ENCODE measurements around the gene BAG3. TPM values are rescaled to one million over a fixed set of nuclear protein-coding genes. Genes with fewer than 3 reads are reported as not detected.

Gene BAG3
- total RNA-seq, 1 experiment from 2014 or later = 57.0 TPM

DNA sequence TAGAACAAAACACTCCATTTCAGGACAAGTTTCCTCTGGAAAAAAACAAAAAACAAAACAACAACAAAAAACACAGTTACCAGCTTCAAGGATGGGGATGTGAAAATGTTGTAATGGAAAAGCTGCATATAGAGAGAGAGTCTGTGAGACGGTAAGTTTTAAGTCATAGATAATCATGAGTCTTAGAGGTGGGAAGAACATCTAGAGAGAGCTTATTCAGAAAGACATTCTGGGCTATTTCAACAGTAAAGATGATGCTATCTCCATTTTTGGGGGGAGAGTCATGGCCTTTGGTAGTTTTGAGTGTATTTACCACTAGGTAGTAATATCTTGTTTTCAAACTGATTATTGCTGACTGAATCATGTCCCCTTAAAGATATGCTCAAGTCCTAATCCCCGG, 51.4 kb downstream of the BAG3 start:
- no peak overlapping the region for H3K4me3 ChIP-seq (replicated peaks in 1 of 2; ENCODE audit: low read depth in 1 of 2, low read length in 2 of 2)
- peaks cover 0 to 6% of the 10 kb centered on the region in 2 experiments; a peak in 1 of 4 replicates for H3K9me3 ChIP-seq (ENCODE audit: control insufficient read depth in 1 of 2, insufficient read depth in 1 of 2, low read depth in 1 of 2, low read length in 2 of 2)
- ChIA-PET POLR2A (interaction anchor here (0.6 kb wide), 2 partner anchors 18 to 64 kb away, joined by 3 read pairs; no protein-coding TSS in a partner anchor), CTCF (interaction anchor here (0.9 kb wide), 1 partner anchor 16 kb away, joined by 4 read pairs; no protein-coding TSS in a partner anchor), RAD21 (ENCODE audit: low non-redundant PET in 1 of 2, low total read pairs in 2 of 2, uncharacterized antibody in 2 of 2, unreplicated experiment in 2 of 2) (no interaction called here)
- DNase-seq (ENCODE audit: low read depth, low spot score) (no peak), ATAC-seq (no peak)
- no TSS peak for BruUV-seq (replicated peaks)
- no peak for TF ChIP-seq EZH2phosphoT487 (IDR thresholded peaks at IDR 0.05; ENCODE audit: borderline replicate concordance)
- no peak for TF ChIP-seq FOSL1 (IDR thresholded peaks at IDR 0.05; ENCODE audit: low read depth)
- TF ChIP-seq, protein P1, sequence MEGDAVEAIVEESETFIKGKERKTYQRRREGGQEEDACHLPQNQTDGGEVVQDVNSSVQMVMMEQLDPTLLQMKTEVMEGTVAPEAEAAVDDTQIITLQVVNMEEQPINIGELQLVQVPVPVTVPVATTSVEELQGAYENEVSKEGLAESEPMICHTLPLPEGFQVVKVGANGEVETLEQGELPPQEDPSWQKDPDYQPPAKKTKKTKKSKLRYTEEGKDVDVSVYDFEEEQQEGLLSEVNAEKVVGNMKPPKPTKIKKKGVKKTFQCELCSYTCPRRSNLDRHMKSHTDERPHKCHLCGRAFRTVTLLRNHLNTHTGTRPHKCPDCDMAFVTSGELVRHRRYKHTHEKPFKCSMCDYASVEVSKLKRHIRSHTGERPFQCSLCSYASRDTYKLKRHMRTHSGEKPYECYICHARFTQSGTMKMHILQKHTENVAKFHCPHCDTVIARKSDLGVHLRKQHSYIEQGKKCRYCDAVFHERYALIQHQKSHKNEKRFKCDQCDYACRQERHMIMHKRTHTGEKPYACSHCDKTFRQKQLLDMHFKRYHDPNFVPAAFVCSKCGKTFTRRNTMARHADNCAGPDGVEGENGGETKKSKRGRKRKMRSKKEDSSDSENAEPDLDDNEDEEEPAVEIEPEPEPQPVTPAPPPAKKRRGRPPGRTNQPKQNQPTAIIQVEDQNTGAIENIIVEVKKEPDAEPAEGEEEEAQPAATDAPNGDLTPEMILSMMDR (IDR thresholded peaks at IDR 0.05 in 2 of 3, conservative IDR thresholded peaks at IDR 0.05 in 1 of 3; ENCODE audit: borderline replicate concordance in 1 of 3, insufficient read depth in 1 of 3, low read depth in 2 of 3, low read length in 2 of 3) = no peak
- TF ChIP-seq YY1 (IDR thresholded peaks at IDR 0.05; ENCODE audit: extremely low read depth, insufficient replicate concordance, low read depth, low read length) = no peak
- TF ChIP-seq SP1 (IDR thresholded peaks at IDR 0.05; ENCODE audit: low read depth) = no peak
- no peak for TF ChIP-seq ZFX (IDR thresholded peaks at IDR 0.05)
- no peaks in the 10 kb centered on the region for H4K20me1 ChIP-seq (ENCODE audit: insufficient read depth)
- H3K27me3 ChIP-seq (ENCODE audit: insufficient read depth, low read length) = no peaks in the 10 kb centered on the region
- no peaks in the 10 kb centered on the region for H3K36me3 ChIP-seq (ENCODE audit: control insufficient read depth in 1 of 2, insufficient read depth in 2 of 2, low read length in 2 of 2)
- intact Hi-C loops (cut with micrococcal nuclease) = no loop called here
- no peaks in the 10 kb centered on the region for H3K9me2 ChIP-seq (ENCODE audit: insufficient read depth)
- no peak overlapping the region for H3K4me2 ChIP-seq (ENCODE audit: low read length)
- no peak overlapping the region for H2AFZ ChIP-seq (ENCODE audit: low read depth, low read length, poor library complexity, severe bottlenecking)
- 0 out of 4 replicates have a peak, but pooled peaks cover 0 to 4% of the 10 kb centered on the region in 2 experiments for H3K4me1 ChIP-seq (ENCODE audit: control insufficient read depth in 1 of 2, insufficient read depth in 2 of 2, low read length in 2 of 2)
- no peak overlapping the region for H3K9ac ChIP-seq (ENCODE audit: low read length)
- H3K27ac ChIP-seq (ENCODE audit: low read depth, low read length) = no peak overlapping the region
- H3K79me2 ChIP-seq (ENCODE audit: insufficient read depth, low read length) = no peaks in the 10 kb centered on the region

DNA sequence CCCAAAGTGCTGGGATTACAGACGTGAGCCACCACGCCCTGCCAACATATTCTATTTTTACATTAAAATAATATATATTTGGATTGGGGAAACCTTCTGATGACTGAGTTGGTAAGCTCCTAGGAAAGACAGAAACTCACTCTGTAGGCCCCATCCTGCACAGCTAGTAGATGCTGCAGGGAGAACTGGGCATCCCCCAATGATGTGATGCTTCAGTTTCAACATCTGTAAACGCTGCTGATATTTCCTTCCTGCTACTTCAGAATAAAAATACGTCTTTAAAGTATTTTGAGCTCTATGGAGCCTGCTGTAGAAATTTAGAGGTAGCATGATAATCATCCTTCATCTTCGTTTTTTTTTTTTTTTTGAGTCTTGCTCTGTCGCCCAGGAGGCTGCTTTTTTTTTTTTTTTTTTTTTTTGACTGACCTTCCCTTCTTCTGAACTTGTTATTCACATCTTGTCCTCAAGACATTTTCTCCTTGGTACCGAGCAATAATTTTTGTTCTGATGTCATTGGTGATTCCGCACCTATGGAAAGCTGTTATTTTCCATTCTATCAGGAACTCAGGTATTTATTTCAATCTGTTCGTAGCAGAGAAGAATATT, 52.8 kb downstream of the BAG3 start:
- Histone ChIP-seq H3K9ac (ENCODE audit: low read length) (no peak overlapping the region), H4K20me1 (ENCODE audit: insufficient read depth) (no peaks in the 10 kb centered on the region), H3K36me3 (ENCODE audit: control insufficient read depth in 1 of 2, insufficient read depth in 2 of 2, low read length in 2 of 2) (no peaks in the 10 kb centered on the region), H3K27me3 (ENCODE audit: insufficient read depth, low read length) (no peaks in the 10 kb centered on the region), H3K79me2 (ENCODE audit: insufficient read depth, low read length) (no peaks in the 10 kb centered on the region), H3K4me1 (ENCODE audit: control insufficient read depth in 1 of 2, insufficient read depth in 2 of 2, low read length in 2 of 2) (0 out of 4 replicates have a peak, but pooled peaks cover 0 to 4% of the 10 kb centered on the region in 2 experiments), H3K4me2 (ENCODE audit: low read length) (no peak overlapping the region), H3K9me3 (ENCODE audit: control insufficient read depth in 1 of 2, insufficient read depth in 1 of 2, low read depth in 1 of 2, low read length in 2 of 2) (peaks cover 0 to 6% of the 10 kb centered on the region in 2 experiments; a peak in 1 of 4 replicates), H2AFZ (ENCODE audit: low read depth, low read length, poor library complexity, severe bottlenecking) (no peak overlapping the region), H3K4me3 (replicated peaks in 1 of 2; ENCODE audit: low read depth in 1 of 2, low read length in 2 of 2) (no peak overlapping the region), H3K27ac (ENCODE audit: low read depth, low read length) (no peak overlapping the region), H3K9me2 (ENCODE audit: insufficient read depth) (no peaks in the 10 kb centered on the region)
- ChIA-PET RAD21 (ENCODE audit: low non-redundant PET in 1 of 2, low total read pairs in 2 of 2, uncharacterized antibody in 2 of 2, unreplicated experiment in 2 of 2) (no interaction called here), POLR2A (interaction anchor here (0.6 to 0.7 kb wide), 2 partner anchors 15 to 1878 kb away, joined by 4 to 5 read pairs; no protein-coding TSS in a partner anchor), CTCF (interaction anchor here (1.2 kb wide), 1 partner anchor 22 kb away, joined by 3 read pairs; the partner anchor contains the start of gene INPP5F)
- DNase-seq (ENCODE audit: low read depth, low spot score) (no peak), ATAC-seq (no peak)
- intact Hi-C loops (cut with micrococcal nuclease) = no loop called here
- BruUV-seq (replicated peaks) = no TSS peak
- TF ChIP-seq ELF1 (IDR thresholded peaks at IDR 0.05; ENCODE audit: borderline replicate concordance, low read depth) (no peak), ZNF274 (IDR thresholded peaks at IDR 0.05; ENCODE audit: low read depth, low read length) (no peak), CEBPB (IDR thresholded peaks at IDR 0.05; ENCODE audit: low read depth) (no peak), RAD21 (IDR thresholded peaks at IDR 0.05; ENCODE audit: low read depth) (no peak), TCF7L2 (IDR thresholded peaks at IDR 0.05; ENCODE audit: borderline replicate concordance, extremely low read depth, insufficient read depth, insufficient read length) (no peak), POLR2A (IDR thresholded peaks at IDR 0.05; ENCODE audit: borderline replicate concordance, extremely low read depth, insufficient read depth, insufficient read length) (no peak), JUND (IDR thresholded peaks at IDR 0.05) (no peak), FOSL1 (IDR thresholded peaks at IDR 0.05; ENCODE audit: low read depth) (no peak), ZFX (IDR thresholded peaks at IDR 0.05) (no peak)
- TF ChIP-seq, protein P2, sequence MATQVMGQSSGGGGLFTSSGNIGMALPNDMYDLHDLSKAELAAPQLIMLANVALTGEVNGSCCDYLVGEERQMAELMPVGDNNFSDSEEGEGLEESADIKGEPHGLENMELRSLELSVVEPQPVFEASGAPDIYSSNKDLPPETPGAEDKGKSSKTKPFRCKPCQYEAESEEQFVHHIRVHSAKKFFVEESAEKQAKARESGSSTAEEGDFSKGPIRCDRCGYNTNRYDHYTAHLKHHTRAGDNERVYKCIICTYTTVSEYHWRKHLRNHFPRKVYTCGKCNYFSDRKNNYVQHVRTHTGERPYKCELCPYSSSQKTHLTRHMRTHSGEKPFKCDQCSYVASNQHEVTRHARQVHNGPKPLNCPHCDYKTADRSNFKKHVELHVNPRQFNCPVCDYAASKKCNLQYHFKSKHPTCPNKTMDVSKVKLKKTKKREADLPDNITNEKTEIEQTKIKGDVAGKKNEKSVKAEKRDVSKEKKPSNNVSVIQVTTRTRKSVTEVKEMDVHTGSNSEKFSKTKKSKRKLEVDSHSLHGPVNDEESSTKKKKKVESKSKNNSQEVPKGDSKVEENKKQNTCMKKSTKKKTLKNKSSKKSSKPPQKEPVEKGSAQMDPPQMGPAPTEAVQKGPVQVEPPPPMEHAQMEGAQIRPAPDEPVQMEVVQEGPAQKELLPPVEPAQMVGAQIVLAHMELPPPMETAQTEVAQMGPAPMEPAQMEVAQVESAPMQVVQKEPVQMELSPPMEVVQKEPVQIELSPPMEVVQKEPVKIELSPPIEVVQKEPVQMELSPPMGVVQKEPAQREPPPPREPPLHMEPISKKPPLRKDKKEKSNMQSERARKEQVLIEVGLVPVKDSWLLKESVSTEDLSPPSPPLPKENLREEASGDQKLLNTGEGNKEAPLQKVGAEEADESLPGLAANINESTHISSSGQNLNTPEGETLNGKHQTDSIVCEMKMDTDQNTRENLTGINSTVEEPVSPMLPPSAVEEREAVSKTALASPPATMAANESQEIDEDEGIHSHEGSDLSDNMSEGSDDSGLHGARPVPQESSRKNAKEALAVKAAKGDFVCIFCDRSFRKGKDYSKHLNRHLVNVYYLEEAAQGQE (IDR thresholded peaks at IDR 0.05; ENCODE audit: low read depth) = no peak
- TF ChIP-seq, protein P3, sequence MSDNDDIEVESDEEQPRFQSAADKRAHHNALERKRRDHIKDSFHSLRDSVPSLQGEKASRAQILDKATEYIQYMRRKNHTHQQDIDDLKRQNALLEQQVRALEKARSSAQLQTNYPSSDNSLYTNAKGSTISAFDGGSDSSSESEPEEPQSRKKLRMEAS (IDR thresholded peaks at IDR 0.05) = no peak
